ENCODE results near the gene RYR3.

DNA sequence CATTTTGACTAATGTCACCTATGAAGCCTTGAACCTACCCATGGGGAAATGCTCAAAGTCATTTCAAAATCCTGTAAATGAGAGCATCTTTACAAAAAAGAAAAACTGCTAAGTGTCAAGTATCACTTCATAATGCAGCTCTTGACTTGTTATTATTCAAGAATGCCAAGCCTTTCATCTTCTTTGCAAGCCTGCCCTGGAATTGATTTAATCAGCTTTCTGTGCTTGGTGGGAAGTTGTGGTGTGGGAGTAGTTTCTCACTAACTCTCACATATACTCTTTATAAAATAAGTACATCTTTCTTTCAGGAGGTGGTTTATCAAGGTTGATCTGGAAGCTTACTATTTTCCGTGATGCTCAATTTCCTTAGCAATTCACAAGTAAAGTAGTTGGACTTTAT is 43.6 kb downstream of the RYR3 start:
- TF ChIP-seq, protein P1, sequence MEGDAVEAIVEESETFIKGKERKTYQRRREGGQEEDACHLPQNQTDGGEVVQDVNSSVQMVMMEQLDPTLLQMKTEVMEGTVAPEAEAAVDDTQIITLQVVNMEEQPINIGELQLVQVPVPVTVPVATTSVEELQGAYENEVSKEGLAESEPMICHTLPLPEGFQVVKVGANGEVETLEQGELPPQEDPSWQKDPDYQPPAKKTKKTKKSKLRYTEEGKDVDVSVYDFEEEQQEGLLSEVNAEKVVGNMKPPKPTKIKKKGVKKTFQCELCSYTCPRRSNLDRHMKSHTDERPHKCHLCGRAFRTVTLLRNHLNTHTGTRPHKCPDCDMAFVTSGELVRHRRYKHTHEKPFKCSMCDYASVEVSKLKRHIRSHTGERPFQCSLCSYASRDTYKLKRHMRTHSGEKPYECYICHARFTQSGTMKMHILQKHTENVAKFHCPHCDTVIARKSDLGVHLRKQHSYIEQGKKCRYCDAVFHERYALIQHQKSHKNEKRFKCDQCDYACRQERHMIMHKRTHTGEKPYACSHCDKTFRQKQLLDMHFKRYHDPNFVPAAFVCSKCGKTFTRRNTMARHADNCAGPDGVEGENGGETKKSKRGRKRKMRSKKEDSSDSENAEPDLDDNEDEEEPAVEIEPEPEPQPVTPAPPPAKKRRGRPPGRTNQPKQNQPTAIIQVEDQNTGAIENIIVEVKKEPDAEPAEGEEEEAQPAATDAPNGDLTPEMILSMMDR (IDR thresholded peaks at IDR 0.05; ENCODE audit: insufficient read depth, low read length, poor library complexity, severe bottlenecking): no peak
- TF ChIP-seq EZH2phosphoT487 (conservative IDR thresholded peaks at IDR 0.05; ENCODE audit: low read length): no peak

Measured in SU-DHL-6 (cell line).